Breast epithelium (tissue), 3 donors: ENCODE results near the gene SLC29A2.

Experiments used
- CTCF ChIP-seq, 3 donors: fragments of 450-650 bp; IDR thresholded peaks; one replicate each; pipeline ENCODE4 v1.5.1; 2016 to 2017; ENCODE audit warnings: antibody characterized with exemption in 3 of 3, mild to moderate bottlenecking in 3 of 3, moderate library complexity in 3 of 3
- POLR2A ChIP-seq: fragments of 450-650 bp; IDR thresholded peaks from one replicate; pipeline ENCODE4 v1.6.1; 2016; ENCODE audit warnings: antibody characterized with exemption, mild to moderate bottlenecking, moderate library complexity
- POLR2AphosphoS5 ChIP-seq, 3 donors: sonication (generic); formaldehyde crosslinking; IDR thresholded peaks; one replicate each; pipeline ENCODE4 v1.6.1; 2017; ENCODE audit warnings: antibody characterized with exemption in 3 of 3

DNA sequence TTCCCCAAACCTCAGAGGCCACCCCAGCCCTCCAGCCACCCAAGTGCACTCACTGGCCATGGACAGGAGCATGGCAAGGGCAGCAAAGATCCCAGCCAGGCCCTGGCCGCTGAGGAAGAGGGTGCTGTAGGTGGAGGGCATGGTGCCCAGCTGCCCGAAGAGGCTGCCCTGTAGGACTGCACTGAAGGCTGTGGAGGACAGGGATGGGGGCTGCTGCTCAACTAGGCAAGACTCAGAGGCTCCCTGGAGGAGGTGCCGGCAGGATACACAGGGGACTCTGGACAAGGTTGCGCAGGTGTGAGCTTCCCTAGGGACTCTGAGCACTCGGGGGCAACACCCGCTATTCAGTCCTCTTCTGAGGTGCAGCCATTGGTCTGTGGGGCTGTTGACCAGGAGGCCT, 3.1 kb downstream of the SLC29A2 start:
- TF ChIP-seq CTCF (IDR thresholded peaks at IDR 0.05): no peak
- TF ChIP-seq POLR2A: no peak
- TF ChIP-seq POLR2AphosphoS5 (IDR thresholded peaks at IDR 0.05): no peak
